Hepatocyte (in vitro differentiated cells): ENCODE data around the gene CFAP410. TPM values are rescaled to one million over a fixed set of nuclear protein-coding genes. Genes with fewer than 3 reads are reported as not detected.

Source experiments
- DNase-seq: peaks from one replicate; pipeline ENCODE4 v3.0.0-alpha.2; 2016; ENCODE audit warnings: low spot score
- H2AFZ ChIP-seq: fragments of 200-600 bp; sonication (generic); 2 replicates; pipeline ENCODE4 v1.6.0; 2016; ENCODE audit warnings: antibody characterized with exemption, mild to moderate bottlenecking
- H3K27ac ChIP-seq: fragments of 200-600 bp; sonication (generic); 2 replicates; pipeline ENCODE4 v1.5.1; 2016; ENCODE audit warnings: mild to moderate bottlenecking
- H3K27me3 ChIP-seq: fragments of 200-600 bp; sonication (generic); 2 replicates; pipeline ENCODE4 v1.6.1; 2016
- H3K36me3 ChIP-seq: fragments of 200-600 bp; sonication (generic); replicated peaks from 2 replicates; pipeline ENCODE4 v1.5.1; 2016; ENCODE audit warnings: low read depth; ENCODE audit not compliant: insufficient read depth
- H3K4me1 ChIP-seq: fragments of 200-600 bp; sonication (generic); 2 replicates; pipeline ENCODE4 v1.5.1; 2016; ENCODE audit warnings: mild to moderate bottlenecking, moderate library complexity; ENCODE audit not compliant: insufficient read depth
- H3K4me2 ChIP-seq: fragments of 200-600 bp; sonication (generic); 2 replicates; pipeline ENCODE4 v1.6.0; 2016
- H3K4me3 ChIP-seq: fragments of 200-600 bp; sonication (generic); 2 replicates; pipeline ENCODE4 v1.5.1; 2016; ENCODE audit warnings: mild to moderate bottlenecking
- H3K79me2 ChIP-seq: fragments of 200-600 bp; sonication (generic); 2 replicates; pipeline ENCODE4 v1.6.0; 2017; ENCODE audit warnings: mild to moderate bottlenecking
- H3K9me2 ChIP-seq: fragments of 200-600 bp; sonication (generic); replicated peaks from 2 replicates; pipeline ENCODE4 v1.6.0; 2017; ENCODE audit warnings: mild to moderate bottlenecking; ENCODE audit not compliant: insufficient read depth
- H3K9me3 ChIP-seq: fragments of 200-600 bp; sonication (generic); 2 replicates; pipeline ENCODE4 v1.5.1; 2016; ENCODE audit warnings: low read depth, mild to moderate bottlenecking
- H4K20me1 ChIP-seq: fragments of 200-600 bp; sonication (generic); 2 replicates; pipeline ENCODE4 v1.6.0; 2016; ENCODE audit warnings: mild to moderate bottlenecking; ENCODE audit not compliant: insufficient read depth, poor library complexity, severe bottlenecking
- CTCF ChIP-seq: fragments of 200-600 bp; sonication (generic); IDR thresholded peaks from 2 replicates; pipeline ENCODE4 v1.5.1; 2016; ENCODE audit warnings: antibody characterized with exemption, mild to moderate bottlenecking; ENCODE audit not compliant: poor library complexity
- EZH2 ChIP-seq: fragments of 200-600 bp; sonication (generic); IDR thresholded peaks from 2 replicates; pipeline ENCODE4 v1.6.1; 2016; ENCODE audit warnings: antibody characterized with exemption, mild to moderate bottlenecking, borderline replicate concordance
- EZH2phosphoT487 ChIP-seq: fragments of 200-600 bp; sonication (generic); IDR thresholded peaks from one replicate; pipeline ENCODE4 v1.6.1; 2018; ENCODE audit warnings: antibody characterized with exemption, mild to moderate bottlenecking, low read depth, moderate library complexity; ENCODE audit not compliant: unreplicated experiment, severe bottlenecking
- WGBS: methylation state at CpG from one replicate; pipeline ENCODE4 v1.1.6; 2016; ENCODE audit warnings: low lambda C conversion rate; ENCODE audit errors: missing lambda C conversion rate; 5-methylcytosine and 5-hydroxymethylcytosine counted together
- polyA plus RNA-seq: library from polyadenylated mRNA; unstranded; fragments of >200 nt; fragmentation: Nextera tagmentation; extraction: Ambion mirVana; gene quantifications from 2 replicates; pipeline ENCODE4 v1.2.1, GENCODE V29; 2016
- total RNA-seq: library from RNA; depleted of rRNA; stranded (reverse); fragments of >200 nt; gene quantifications from 2 replicates; pipeline ENCODE4 v1.2.3, GENCODE V29; 2014

The CFAP410 gene
- total and polyA plus RNA-seq, 2 experiments from 2014 or later: 17.1 to 33.6 TPM

GRCh38 chr21:44337941-44338895 lies 972 bp downstream of the CFAP410 start:
- 17% methylated on average over 17 of the region's 47 CpGs for WGBS
- Histone ChIP-seq H3K9me3 (no peaks in the 10 kb centered on the region), H3K4me2 (peak overlapping the region; percentile 94), H3K4me1 (peaks cover 24% of the 10 kb centered on the region), H2AFZ (peak overlapping the region; percentile 38), H3K4me3 (peak overlapping the region; percentile 54), H3K27ac (peak overlapping the region; percentile 92), H3K36me3 (no peaks in the 10 kb centered on the region), H3K9me2 (no peaks in the 10 kb centered on the region), H3K79me2 (no peaks in the 10 kb centered on the region), H4K20me1 (no peaks in the 10 kb centered on the region), H3K27me3 (no peaks in the 10 kb centered on the region)
- DNase-seq: peak; percentile 86
- TF ChIP-seq CTCF (peak; percentile 45), EZH2phosphoT487 (no peak)

DNA sequence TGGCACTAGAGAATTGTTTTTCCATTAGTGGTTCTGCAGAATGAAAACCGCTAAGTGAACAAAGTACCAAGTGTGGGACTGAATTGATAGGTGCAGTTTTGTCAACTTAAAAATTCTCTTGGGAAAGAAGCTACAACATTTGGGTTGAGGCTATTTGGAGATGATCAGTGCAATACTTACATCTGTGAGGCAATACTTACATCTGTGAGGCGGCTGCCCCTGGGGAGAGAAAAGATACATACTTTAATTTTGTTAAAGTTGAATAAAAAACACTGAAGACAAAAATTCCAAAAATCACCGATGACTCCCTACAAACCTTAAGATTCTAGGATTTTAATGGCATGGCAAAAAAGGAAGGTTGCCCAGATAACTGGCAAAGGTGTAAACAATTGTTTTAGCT lies 1.7 kb downstream of the CFAP410 start:
- H3K27ac ChIP-seq: peak overlapping the region; percentile 92
- 92% methylated on average over 3 of the region's 3 CpGs for WGBS

DNA sequence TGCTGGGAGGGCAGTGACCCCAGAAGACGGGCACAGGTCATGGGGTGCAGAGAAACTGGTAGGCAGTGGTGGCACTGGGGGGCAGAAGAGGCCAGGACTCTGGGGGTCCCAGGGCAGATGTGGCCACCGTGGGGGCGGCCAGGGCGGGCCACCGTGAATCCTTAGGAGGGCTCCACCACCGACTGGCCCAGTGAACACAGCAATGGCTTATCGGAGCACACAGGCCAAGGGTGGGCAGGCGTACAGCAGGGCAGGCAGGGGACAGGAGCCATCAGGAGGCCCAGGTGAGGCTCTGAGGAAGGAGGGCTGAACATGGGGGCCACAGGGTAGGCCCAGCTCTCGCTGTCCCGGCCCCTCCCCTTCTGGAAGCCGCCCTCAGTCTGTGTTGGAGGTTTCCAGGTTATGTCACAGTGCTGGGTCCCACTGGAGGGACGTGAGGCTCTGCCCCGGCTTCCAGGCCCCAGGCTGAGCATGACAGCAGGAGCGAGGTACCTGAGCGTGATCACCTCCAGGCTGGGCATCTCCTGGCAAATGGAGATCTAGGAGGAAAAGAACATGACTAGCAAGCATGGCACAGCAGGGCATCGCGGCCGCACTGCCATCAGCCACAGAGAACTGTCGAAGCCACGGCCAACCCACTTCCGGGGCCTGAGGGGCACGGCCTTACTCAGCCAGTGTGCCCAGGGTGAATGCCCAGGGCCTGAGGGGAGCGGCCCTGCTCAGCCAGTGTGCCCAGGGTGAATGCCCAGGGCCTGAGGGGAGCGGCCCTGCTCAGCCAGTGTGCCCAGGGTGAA lies 3.7 kb downstream of the CFAP410 start:
- H3K36me3 ChIP-seq: no peaks in the 10 kb centered on the region
- 94% methylated on average over 20 of the region's 24 CpGs for WGBS

More for the DNA sequence above, 1.7 kb downstream of the CFAP410 start:
- no peaks in the 10 kb centered on the region for H4K20me1 ChIP-seq
- no peak overlapping the region for H3K4me3 ChIP-seq
- no peak overlapping the region for H2AFZ ChIP-seq
- H3K9me3 ChIP-seq: no peaks in the 10 kb centered on the region
- peak overlapping the region; percentile 94 for H3K4me2 ChIP-seq
- H3K36me3 ChIP-seq: no peaks in the 10 kb centered on the region
- H3K79me2 ChIP-seq: no peaks in the 10 kb centered on the region
- peaks cover 21% of the 10 kb centered on the region for H3K4me1 ChIP-seq
- no peak for DNase-seq
- H3K9me2 ChIP-seq: no peaks in the 10 kb centered on the region
- TF ChIP-seq CTCF (no peak), EZH2 (no peak), EZH2phosphoT487 (no peak)
- no peaks in the 10 kb centered on the region for H3K27me3 ChIP-seq

More for the DNA sequence above, 3.7 kb downstream of the CFAP410 start:
- Histone ChIP-seq H3K79me2 (no peaks in the 10 kb centered on the region), H3K4me1 (peaks cover 15% of the 10 kb centered on the region), H2AFZ (no peak overlapping the region), H3K9me2 (no peaks in the 10 kb centered on the region), H3K9me3 (no peaks in the 10 kb centered on the region), H3K27me3 (no peaks in the 10 kb centered on the region), H3K27ac (no peak overlapping the region), H4K20me1 (no peaks in the 10 kb centered on the region), H3K4me3 (no peak overlapping the region), H3K4me2 (no peak overlapping the region)
- TF ChIP-seq EZH2phosphoT487: no peak
- no peak for TF ChIP-seq CTCF
- TF ChIP-seq EZH2: no peak
- no peak for DNase-seq
